Measurements from ENCODE around the gene SLC5A11.
A peak's percentile ranks its signal among the peaks of the same experiment; 100 is the strongest.
"Not testable (repeated sequence)": the region's sequence is repeated elsewhere in the genome, so short reads cannot be mapped to it uniquely, and the experiment has no call there.

SLC5A11 gene

DNA sequence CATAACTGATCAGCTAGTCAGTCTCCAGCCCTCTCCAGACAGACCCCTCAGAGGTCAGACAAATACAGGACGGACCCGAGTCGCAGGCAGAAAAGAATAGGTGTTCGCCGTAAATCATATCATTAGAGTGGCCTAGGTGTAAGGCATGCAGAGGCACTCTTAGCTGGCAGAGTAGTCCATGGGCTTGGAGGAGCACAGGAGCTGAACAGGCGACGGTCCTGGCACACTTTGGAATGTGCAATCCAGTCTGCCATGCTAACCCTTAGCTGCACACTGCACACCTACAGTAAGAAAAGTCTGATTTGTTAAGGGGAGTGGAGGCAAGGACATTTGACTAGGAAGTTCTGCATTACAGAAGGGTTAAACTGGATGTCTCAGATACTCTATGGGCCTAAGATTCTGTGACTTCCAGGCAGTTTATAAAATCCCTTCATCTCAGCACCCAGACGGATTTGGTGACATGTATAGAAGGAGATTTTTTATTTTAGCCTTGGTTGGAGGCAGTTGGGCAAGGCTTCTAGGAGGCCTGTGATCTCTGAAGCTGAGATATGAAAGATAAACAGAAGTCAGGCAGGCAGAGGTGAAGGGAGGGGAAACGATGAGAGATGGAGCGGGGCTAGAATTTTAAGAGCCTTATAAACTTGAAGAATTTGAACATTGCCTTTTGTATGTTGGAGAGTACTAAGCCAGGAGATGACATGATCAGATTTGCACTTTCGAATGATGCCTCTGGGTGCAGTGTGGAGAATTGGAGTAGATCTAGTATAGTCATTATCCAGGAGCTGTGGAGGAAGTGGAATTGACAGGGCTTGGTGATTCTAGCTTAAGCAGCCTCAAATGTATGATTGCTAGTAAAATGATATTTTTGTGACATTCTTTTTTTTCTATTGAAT, 34.6 kb upstream of the SLC5A11 start:
- DNase-seq (ENCODE audit: low read depth) = no peak
- TF ChIP-seq POLR2A (IDR thresholded peaks at IDR 0.05; ENCODE audit: extremely low read depth, insufficient read length) (no peak), MYC (IDR thresholded peaks at IDR 0.05; ENCODE audit: low read depth, low read length) (no peak), MAX (IDR thresholded peaks at IDR 0.05; ENCODE audit: low read depth, low read length) (no peak)
- TF ChIP-seq, protein P1, sequence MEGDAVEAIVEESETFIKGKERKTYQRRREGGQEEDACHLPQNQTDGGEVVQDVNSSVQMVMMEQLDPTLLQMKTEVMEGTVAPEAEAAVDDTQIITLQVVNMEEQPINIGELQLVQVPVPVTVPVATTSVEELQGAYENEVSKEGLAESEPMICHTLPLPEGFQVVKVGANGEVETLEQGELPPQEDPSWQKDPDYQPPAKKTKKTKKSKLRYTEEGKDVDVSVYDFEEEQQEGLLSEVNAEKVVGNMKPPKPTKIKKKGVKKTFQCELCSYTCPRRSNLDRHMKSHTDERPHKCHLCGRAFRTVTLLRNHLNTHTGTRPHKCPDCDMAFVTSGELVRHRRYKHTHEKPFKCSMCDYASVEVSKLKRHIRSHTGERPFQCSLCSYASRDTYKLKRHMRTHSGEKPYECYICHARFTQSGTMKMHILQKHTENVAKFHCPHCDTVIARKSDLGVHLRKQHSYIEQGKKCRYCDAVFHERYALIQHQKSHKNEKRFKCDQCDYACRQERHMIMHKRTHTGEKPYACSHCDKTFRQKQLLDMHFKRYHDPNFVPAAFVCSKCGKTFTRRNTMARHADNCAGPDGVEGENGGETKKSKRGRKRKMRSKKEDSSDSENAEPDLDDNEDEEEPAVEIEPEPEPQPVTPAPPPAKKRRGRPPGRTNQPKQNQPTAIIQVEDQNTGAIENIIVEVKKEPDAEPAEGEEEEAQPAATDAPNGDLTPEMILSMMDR (IDR thresholded peaks at IDR 0.05; ENCODE audit: low read depth, low read length) = no peak
- no peak overlapping the region for H3K4me3 ChIP-seq (ENCODE audit: low read depth, low read length)

DNA sequence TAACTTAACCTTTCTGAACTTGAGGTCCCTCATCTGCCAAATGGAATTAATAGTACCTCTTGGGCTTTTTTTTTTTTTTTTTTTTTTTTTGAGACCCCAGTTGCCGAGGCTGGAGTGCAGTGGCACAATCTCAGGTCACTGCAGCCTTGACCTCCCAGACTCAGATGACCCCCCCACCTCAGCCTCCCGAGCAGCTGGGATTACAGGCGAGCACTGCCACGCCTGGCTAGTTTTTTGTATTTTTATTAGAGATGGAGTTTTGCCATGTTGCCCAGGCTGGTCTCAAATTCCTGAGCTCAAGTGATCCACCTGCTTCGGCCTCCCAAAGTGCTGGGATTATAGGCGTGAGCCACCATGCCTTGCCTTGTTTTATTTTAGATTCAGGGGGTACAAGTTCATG, 33.0 kb upstream of the SLC5A11 start:
- DNase-seq (ENCODE audit: low read depth); H3K4me3 ChIP-seq (ENCODE audit: low read depth, low read length): not testable (repeated sequence)

- no peak for DNase-seq (ENCODE audit: low read depth)
- no peak overlapping the region for H3K4me3 ChIP-seq (ENCODE audit: low read depth, low read length)
- no peak for TF ChIP-seq POLR2A (IDR thresholded peaks at IDR 0.05; ENCODE audit: extremely low read depth, insufficient read length)
- TF ChIP-seq MYC (IDR thresholded peaks at IDR 0.05; ENCODE audit: low read depth, low read length) = no peak
- TF ChIP-seq, protein P1 (IDR thresholded peaks at IDR 0.05; ENCODE audit: low read depth, low read length) = no peak
Measured at GRCh38 chr16:24815021-24815420, 30.7 kb upstream of the SLC5A11 start.

- H3K4me3 ChIP-seq (ENCODE audit: low read depth, low read length) = no peak overlapping the region
- no peak for DNase-seq (ENCODE audit: low read depth)
- TF ChIP-seq, protein P1 (IDR thresholded peaks at IDR 0.05; ENCODE audit: low read depth, low read length) = no peak
- TF ChIP-seq MYC (IDR thresholded peaks at IDR 0.05; ENCODE audit: low read depth, low read length) (no peak), POLR2A (IDR thresholded peaks at IDR 0.05; ENCODE audit: extremely low read depth, insufficient read length) (no peak), MAX (IDR thresholded peaks at IDR 0.05; ENCODE audit: low read depth, low read length) (no peak)
Measured at GRCh38 chr16:24816688-24817087, 29.1 kb upstream of the SLC5A11 start.

- DNase-seq (ENCODE audit: low read depth) = no peak
- no peak overlapping the region for H3K4me3 ChIP-seq (ENCODE audit: low read depth, low read length)
- TF ChIP-seq MAX (IDR thresholded peaks at IDR 0.05; ENCODE audit: low read depth, low read length) (no peak), MYC (IDR thresholded peaks at IDR 0.05; ENCODE audit: low read depth, low read length) (no peak), POLR2A (IDR thresholded peaks at IDR 0.05; ENCODE audit: extremely low read depth, insufficient read length) (no peak)
- TF ChIP-seq, protein P1 (IDR thresholded peaks at IDR 0.05; ENCODE audit: low read depth, low read length) = no peak
Measured at GRCh38 chr16:24819462-24820040, 26.2 kb upstream of the SLC5A11 start.

DNA sequence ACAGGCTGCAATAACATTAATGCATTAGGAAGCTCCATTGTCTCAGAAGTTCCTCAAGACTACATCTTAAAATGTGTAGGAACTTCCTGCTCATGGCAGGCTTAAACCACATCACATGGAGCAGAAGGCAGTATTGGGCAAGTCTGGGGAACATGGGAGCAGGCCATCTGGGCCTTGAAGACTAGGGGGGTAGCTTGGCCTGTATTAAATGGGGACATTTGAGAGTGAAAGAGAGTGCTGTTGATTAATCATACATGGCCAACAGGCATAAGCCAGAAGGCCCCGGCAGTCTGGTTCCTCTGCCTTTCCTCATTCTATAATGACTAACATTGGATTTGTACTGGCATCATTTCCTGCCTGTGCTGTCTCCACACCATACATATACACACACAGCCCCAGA, 25.2 kb upstream of the SLC5A11 start:
- DNase-seq (ENCODE audit: low read depth) = peak; percentile 17
- H3K4me3 ChIP-seq (ENCODE audit: low read depth, low read length) = no peak overlapping the region
- TF ChIP-seq, protein P1 (IDR thresholded peaks at IDR 0.05; ENCODE audit: low read depth, low read length) = no peak
- no peak for TF ChIP-seq POLR2A (IDR thresholded peaks at IDR 0.05; ENCODE audit: extremely low read depth, insufficient read length)
- TF ChIP-seq MYC (IDR thresholded peaks at IDR 0.05; ENCODE audit: low read depth, low read length) = no peak
- TF ChIP-seq MAX (IDR thresholded peaks at IDR 0.05; ENCODE audit: low read depth, low read length) = no peak

All from NB4 (cell line).